Astrocyte of the cerebellum (primary cell): ENCODE data around the gene WASF3.

ENCODE experiments used
- DNase-seq: peaks from one replicate; pipeline ENCODE4 v3.0.0-alpha.2; 2011; ENCODE audit warnings: low read depth
- H3K4me3 ChIP-seq: 2 replicates; pipeline ENCODE4 v1.5.1; 2011; ENCODE audit warnings: mild to moderate bottlenecking, low read depth, low read length, moderate library complexity
- in situ Hi-C: cut with HindIII; loops from 2 replicates; pipeline ENCODE4 v1.10.0; 2017; ENCODE audit warnings: low sequenced_read_pairs
- TF ChIP-seq, protein P1 (sequence below): IDR thresholded peaks from 2 replicates; pipeline ENCODE4 v1.5.1; 2012; ENCODE audit warnings: low read length, low read depth, moderate library complexity, mild to moderate bottlenecking; ENCODE audit errors: missing control alignments

Gene WASF3

DNA sequence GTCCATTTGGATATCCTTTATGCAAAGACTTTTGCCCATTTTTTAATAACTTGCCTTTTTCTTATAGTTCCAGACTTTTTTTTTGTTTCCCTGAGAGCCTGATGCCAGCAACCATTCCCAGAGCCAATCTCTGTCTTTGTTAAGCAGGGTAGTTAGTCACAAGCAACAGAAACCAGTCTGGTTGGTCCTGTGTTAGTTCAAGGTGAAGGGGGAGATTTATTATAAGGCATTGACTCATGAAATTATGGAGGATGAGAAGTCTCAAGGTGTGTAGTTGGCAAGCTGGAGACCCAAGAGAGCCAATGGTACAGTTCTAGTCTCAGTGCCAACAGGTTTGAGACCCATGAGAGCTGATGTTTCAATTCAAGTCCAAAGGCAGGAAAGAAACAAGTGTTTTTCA is 170.2 kb downstream of the WASF3 start:
- H3K4me3 ChIP-seq = no peak overlapping the region
- in situ Hi-C loops = no loop called here
- TF ChIP-seq, protein P1, sequence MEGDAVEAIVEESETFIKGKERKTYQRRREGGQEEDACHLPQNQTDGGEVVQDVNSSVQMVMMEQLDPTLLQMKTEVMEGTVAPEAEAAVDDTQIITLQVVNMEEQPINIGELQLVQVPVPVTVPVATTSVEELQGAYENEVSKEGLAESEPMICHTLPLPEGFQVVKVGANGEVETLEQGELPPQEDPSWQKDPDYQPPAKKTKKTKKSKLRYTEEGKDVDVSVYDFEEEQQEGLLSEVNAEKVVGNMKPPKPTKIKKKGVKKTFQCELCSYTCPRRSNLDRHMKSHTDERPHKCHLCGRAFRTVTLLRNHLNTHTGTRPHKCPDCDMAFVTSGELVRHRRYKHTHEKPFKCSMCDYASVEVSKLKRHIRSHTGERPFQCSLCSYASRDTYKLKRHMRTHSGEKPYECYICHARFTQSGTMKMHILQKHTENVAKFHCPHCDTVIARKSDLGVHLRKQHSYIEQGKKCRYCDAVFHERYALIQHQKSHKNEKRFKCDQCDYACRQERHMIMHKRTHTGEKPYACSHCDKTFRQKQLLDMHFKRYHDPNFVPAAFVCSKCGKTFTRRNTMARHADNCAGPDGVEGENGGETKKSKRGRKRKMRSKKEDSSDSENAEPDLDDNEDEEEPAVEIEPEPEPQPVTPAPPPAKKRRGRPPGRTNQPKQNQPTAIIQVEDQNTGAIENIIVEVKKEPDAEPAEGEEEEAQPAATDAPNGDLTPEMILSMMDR = no peak
- no peak for DNase-seq

DNA sequence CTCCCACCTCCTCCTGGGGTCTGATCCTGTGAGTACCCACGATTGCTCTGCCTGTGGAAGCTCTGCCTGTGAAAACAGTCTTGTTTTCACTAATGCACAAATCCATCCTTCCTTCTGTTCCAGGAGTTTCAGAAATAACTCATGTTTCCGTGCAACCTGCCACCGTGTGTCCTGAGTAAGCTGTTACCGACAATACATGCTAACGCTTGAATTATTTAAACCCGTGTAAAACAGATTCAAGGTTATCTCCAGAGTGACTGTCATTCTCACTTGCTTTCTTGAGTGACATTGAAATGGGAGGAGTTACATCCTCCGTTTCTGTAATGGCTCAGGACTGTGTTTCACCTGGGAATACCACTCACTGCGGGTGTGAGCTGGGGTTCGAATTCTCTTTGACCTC is 178.2 kb downstream of the WASF3 start:
- in situ Hi-C loops = no loop called here
- no peak overlapping the region for H3K4me3 ChIP-seq
- TF ChIP-seq, protein P1 = no peak
- no peak for DNase-seq
